Astrocyte (in vitro differentiated cells and primary cell): Measurements from ENCODE around the gene SIX3. TPM values are rescaled to one million over a fixed set of nuclear protein-coding genes. Genes with fewer than 3 reads are reported as not detected.

ENCODE experiments used
- DNase-seq: peaks from one replicate; pipeline ENCODE4 v3.0.0-alpha.2; 2010; ENCODE audit warnings: low read depth
- FAIRE-seq: peaks from 2 replicates; lab custom pipeline; 2011; peaks lifted over from hg19 to GRCh38; lab: Jason Lieb, UNC
- H2AFZ ChIP-seq: 2 replicates; pipeline ENCODE4 v1.6.0; 2012; ENCODE audit warnings: low read depth, low read length, inconsistent platforms
- H3K27ac ChIP-seq: 2 replicates; pipeline ENCODE4 v1.5.1; 2011; ENCODE audit warnings: low read depth, low read length, inconsistent platforms
- H3K27me3 ChIP-seq: 2 replicates; pipeline ENCODE4 v1.6.0; 2011; ENCODE audit warnings: low read length, inconsistent platforms; ENCODE audit not compliant: insufficient read depth
- H3K36me3 ChIP-seq: 2 replicates; pipeline ENCODE4 v1.5.1; 2011; ENCODE audit warnings: low read length, inconsistent platforms; ENCODE audit not compliant: insufficient read depth
- H3K4me1 ChIP-seq: 2 replicates; pipeline ENCODE4 v1.5.1; 2011; ENCODE audit warnings: low read length, inconsistent platforms; ENCODE audit not compliant: insufficient read depth
- H3K4me2 ChIP-seq: 2 replicates; pipeline ENCODE4 v1.6.0; 2012; ENCODE audit warnings: low read length, inconsistent platforms
- H3K4me3 ChIP-seq: 2 replicates; pipeline ENCODE4 v1.5.1; 2011; ENCODE audit warnings: low read depth, mild to moderate bottlenecking, low read length, inconsistent platforms; ENCODE audit not compliant: insufficient read depth
- H3K79me2 ChIP-seq: 2 replicates; pipeline ENCODE4 v1.6.0; 2012; ENCODE audit warnings: mild to moderate bottlenecking, low read length, inconsistent platforms; ENCODE audit not compliant: insufficient read depth
- H3K9ac ChIP-seq: 2 replicates; pipeline ENCODE4 v1.6.0; 2012; ENCODE audit warnings: mild to moderate bottlenecking, low read length, inconsistent platforms
- H3K9me3 ChIP-seq: 2 replicates; pipeline ENCODE4 v1.5.1; 2012; ENCODE audit warnings: low read depth, mild to moderate bottlenecking, low read length, inconsistent platforms; ENCODE audit not compliant: insufficient read depth
- H4K20me1 ChIP-seq: 2 replicates; pipeline ENCODE4 v1.6.0; 2012; ENCODE audit warnings: low read length, inconsistent platforms; ENCODE audit not compliant: insufficient read depth
- H3K27ac Mint-ChIP-seq: one replicate; pipeline ENCODE4 v1.8.0; 2021; ENCODE audit warnings: mild to moderate bottlenecking, mixed read lengths; ENCODE audit not compliant: unreplicated experiment
- H3K27me3 Mint-ChIP-seq: one replicate; pipeline ENCODE4 v1.8.0; 2021; ENCODE audit warnings: low read depth, mixed read lengths; ENCODE audit not compliant: unreplicated experiment
- H3K36me3 Mint-ChIP-seq: one replicate; pipeline ENCODE4 v1.8.0; 2021; ENCODE audit warnings: low read depth, mixed read lengths; ENCODE audit not compliant: unreplicated experiment
- H3K4me1 Mint-ChIP-seq: one replicate; pipeline ENCODE4 v1.8.0; 2021; ENCODE audit warnings: low read depth, mixed read lengths; ENCODE audit not compliant: unreplicated experiment
- H3K4me3 Mint-ChIP-seq: one replicate; pipeline ENCODE4 v1.8.0; 2021; ENCODE audit warnings: mild to moderate bottlenecking, moderate library complexity, mixed read lengths; ENCODE audit not compliant: unreplicated experiment
- H3K9me3 Mint-ChIP-seq: one replicate; pipeline ENCODE4 v1.8.0; 2021; ENCODE audit warnings: mild to moderate bottlenecking, mixed read lengths; ENCODE audit not compliant: unreplicated experiment
- CTCF ChIP-seq: IDR thresholded peaks from 2 replicates; pipeline ENCODE4 v1.5.1; 2011; ENCODE audit warnings: low read depth, mild to moderate bottlenecking, inconsistent platforms, low read length, moderate library complexity; ENCODE audit not compliant: insufficient read depth
- EZH2 ChIP-seq: IDR thresholded peaks from 2 replicates; pipeline ENCODE4 v1.6.1; 2012; ENCODE audit warnings: mild to moderate bottlenecking, low read length, inconsistent platforms; ENCODE audit not compliant: insufficient read depth
- total RNA-seq: library from RNA; stranded (reverse); gene quantifications from 2 replicates; pipeline ENCODE4 v1.2.1, GENCODE V29; 2021

SIX3 gene
- total RNA-seq, 1 donor from 2014 or later: 1.7 TPM

- H3K4me3 ChIP-seq: no peak overlapping the region
- peaks cover 32% of the 10 kb centered on the region for H3K27me3 Mint-ChIP-seq
- no peaks in the 10 kb centered on the region for H3K4me1 Mint-ChIP-seq
- H3K4me1 ChIP-seq: peaks cover 8% of the 10 kb centered on the region
- no peaks in the 10 kb centered on the region for H3K36me3 ChIP-seq
- H4K20me1 ChIP-seq: no peaks in the 10 kb centered on the region
- peak overlapping the region; percentile 59 for H3K4me2 ChIP-seq
- no peaks in the 10 kb centered on the region for H3K79me2 ChIP-seq
- TF ChIP-seq EZH2 (no peak), CTCF (no peak)
- DNase-seq (no peak), FAIRE-seq (no peak)
- H3K9me3 Mint-ChIP-seq: no peaks in the 10 kb centered on the region
- peak overlapping the region; percentile 57 for H2AFZ ChIP-seq
- H3K36me3 Mint-ChIP-seq: no peaks in the 10 kb centered on the region
- no peak overlapping the region for H3K9ac ChIP-seq
- no peak overlapping the region for H3K4me3 Mint-ChIP-seq
- no peaks in the 10 kb centered on the region for H3K9me3 ChIP-seq
- H3K27ac ChIP-seq: no peak overlapping the region
- H3K27ac Mint-ChIP-seq: no peak overlapping the region
- peaks cover 9% of the 10 kb centered on the region for H3K27me3 ChIP-seq
Measured at GRCh38 chr2:44972771-44973535, 31.5 kb downstream of the SIX3 start.

GRCh38 chr2:44974064-44974715 is 32.7 kb downstream of the SIX3 start:
- Histone ChIP-seq H3K36me3 (no peaks in the 10 kb centered on the region), H3K27me3 (peaks cover 10% of the 10 kb centered on the region), H3K4me1 (peaks cover 8% of the 10 kb centered on the region), H3K27ac (no peak overlapping the region), H4K20me1 (no peaks in the 10 kb centered on the region), H2AFZ (no peak overlapping the region), H3K4me2 (no peak overlapping the region), H3K9me3 (no peaks in the 10 kb centered on the region), H3K4me3 (no peak overlapping the region), H3K79me2 (no peaks in the 10 kb centered on the region), H3K9ac (no peak overlapping the region)
- H3K9me3 Mint-ChIP-seq: no peaks in the 10 kb centered on the region
- no peak for FAIRE-seq
- H3K36me3 Mint-ChIP-seq: no peaks in the 10 kb centered on the region
- no peak overlapping the region for H3K27ac Mint-ChIP-seq
- TF ChIP-seq EZH2: no peak
- TF ChIP-seq CTCF: peak; percentile 51
- no peak overlapping the region for H3K4me3 Mint-ChIP-seq
- peaks cover 37% of the 10 kb centered on the region for H3K27me3 Mint-ChIP-seq
- DNase-seq: no peak
- H3K4me1 Mint-ChIP-seq: no peaks in the 10 kb centered on the region
